ENCODE measurements around the gene JSRP1. TPM values are rescaled to one million over a fixed set of nuclear protein-coding genes. Genes with fewer than 3 reads are reported as not detected.
A peak's percentile ranks its signal among the peaks of the same experiment; 100 is the strongest.

The JSRP1 gene
- total and polyA plus RNA-seq, 2 donors, result 0.90 to 1.3 TPM

DNA sequence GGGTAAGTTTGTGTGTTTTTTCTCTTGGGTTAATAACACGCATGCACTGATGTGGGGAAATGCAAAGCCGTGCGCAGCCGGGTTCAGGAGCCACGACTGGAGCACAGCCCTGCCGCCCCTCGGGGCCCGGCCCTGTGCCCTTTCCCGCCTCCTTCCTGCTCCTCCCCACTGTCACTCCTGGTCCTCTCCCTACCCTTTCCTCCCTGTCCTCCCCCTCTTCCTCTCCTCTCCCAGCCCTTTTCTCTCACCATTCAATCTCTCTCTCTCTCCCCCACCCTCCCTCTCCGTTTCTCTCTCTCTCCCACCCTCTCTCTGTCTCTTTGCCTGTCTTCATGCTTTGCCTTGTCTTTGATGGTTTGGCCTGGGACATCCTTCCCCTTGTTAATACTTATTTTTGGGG is 47.2 kb downstream of the JSRP1 start:
- DNase-seq (ENCODE audit: low read depth in 6 of 9, low spot score in 9 of 9), result no peak
- Histone ChIP-seq H3K27ac (ENCODE audit: low read depth in 1 of 2, low read length in 1 of 2) (no peak overlapping the region), H3K4me3 (ENCODE audit: low read length in 2 of 2) (no peak overlapping the region), H3K27me3 (ENCODE audit: control insufficient read depth in 2 of 2, insufficient read depth in 1 of 2, low read length in 1 of 2) (no peaks in the 10 kb centered on the region), H3K4me1 (ENCODE audit: control insufficient read depth in 2 of 2, insufficient read depth in 2 of 2, low read length in 2 of 2) (peaks cover 0 to 7% of the 10 kb centered on the region in 2 donors), H3K36me3 (ENCODE audit: control insufficient read depth in 2 of 2, insufficient read depth in 2 of 2, low read length in 1 of 2) (peaks cover 72 to 80% of the 10 kb centered on the region in 2 donors), H3K9me3 (ENCODE audit: control insufficient read depth in 2 of 2, insufficient read depth in 1 of 2, low read length in 1 of 2) (no peaks in the 10 kb centered on the region)
- WGBS, result 96% methylated on average over 10 of the region's 10 CpGs

DNA sequence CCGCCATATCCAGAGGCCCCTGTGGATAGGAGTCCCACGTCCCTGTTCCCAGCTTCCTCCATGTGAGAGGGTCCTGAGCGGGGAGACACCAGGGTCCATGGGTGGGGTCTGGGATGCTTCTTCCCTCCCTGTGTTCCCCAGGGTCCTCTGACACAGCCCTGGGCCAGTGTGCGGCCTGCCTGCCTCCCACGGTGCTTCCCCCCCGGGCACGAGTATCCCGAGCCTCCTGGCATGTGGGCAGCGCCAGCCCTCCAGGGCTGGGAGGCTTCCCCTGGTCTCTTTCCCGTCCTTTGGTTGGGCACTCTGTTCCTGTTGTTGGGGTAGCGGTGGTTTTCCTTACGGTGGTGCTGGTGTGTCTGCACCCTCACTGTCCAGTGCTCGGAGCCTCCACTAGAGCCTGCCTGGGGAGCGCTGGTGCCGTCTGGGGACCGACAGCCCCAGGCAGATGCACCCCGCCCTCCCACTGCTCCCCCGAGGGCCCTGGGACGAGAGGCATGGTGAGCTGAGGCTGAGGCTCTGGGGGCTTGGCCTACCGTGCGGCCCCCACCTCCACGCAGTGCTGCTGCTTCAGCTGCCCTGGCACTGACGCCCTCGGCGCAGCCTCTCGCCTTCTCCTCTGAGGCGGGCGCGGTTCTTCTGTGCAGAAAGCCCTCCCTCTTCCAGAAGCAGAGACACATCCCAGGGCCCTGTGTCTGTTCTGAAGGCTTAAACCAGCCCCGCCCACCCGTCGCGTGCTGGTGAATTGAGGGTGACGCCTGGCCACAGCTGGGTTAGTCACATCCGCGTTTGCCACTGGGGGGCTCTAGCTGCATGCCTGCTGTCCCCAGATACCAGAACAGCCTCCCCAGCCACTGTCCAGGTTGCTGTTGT is 48.0 kb downstream of the JSRP1 start:
- peak in 1 of 9 donors; percentile 27 for DNase-seq (ENCODE audit: low read depth in 6 of 9, low spot score in 9 of 9)
- Histone ChIP-seq H3K27ac (ENCODE audit: low read depth in 1 of 2, low read length in 1 of 2) (no peak overlapping the region), H3K4me3 (ENCODE audit: low read length in 2 of 2) (no peak overlapping the region), H3K36me3 (ENCODE audit: control insufficient read depth in 2 of 2, insufficient read depth in 2 of 2, low read length in 1 of 2) (peaks cover 72 to 77% of the 10 kb centered on the region in 2 donors), H3K27me3 (ENCODE audit: control insufficient read depth in 2 of 2, insufficient read depth in 1 of 2, low read length in 1 of 2) (no peaks in the 10 kb centered on the region), H3K4me1 (ENCODE audit: control insufficient read depth in 2 of 2, insufficient read depth in 2 of 2, low read length in 2 of 2) (peaks cover 0 to under 1% of the 10 kb centered on the region in 2 donors), H3K9me3 (ENCODE audit: control insufficient read depth in 2 of 2, insufficient read depth in 1 of 2, low read length in 1 of 2) (no peaks in the 10 kb centered on the region)
- whole genome bisulfite sequencing, result 94% methylated on average over 36 of the region's 36 CpGs

GRCh38 chr19:2207008-2207407 is 49.2 kb downstream of the JSRP1 start:
- 94% methylated on average over 15 of the region's 15 CpGs for WGBS
- H3K4me3 ChIP-seq (ENCODE audit: low read length in 2 of 2), result no peak overlapping the region
- peaks cover 67 to 73% of the 10 kb centered on the region in 2 donors for H3K36me3 ChIP-seq (ENCODE audit: control insufficient read depth in 2 of 2, insufficient read depth in 2 of 2, low read length in 1 of 2)
- H3K27ac ChIP-seq (ENCODE audit: low read depth in 1 of 2, low read length in 1 of 2), result no peak overlapping the region
- H3K9me3 ChIP-seq (ENCODE audit: control insufficient read depth in 2 of 2, insufficient read depth in 1 of 2, low read length in 1 of 2), result no peaks in the 10 kb centered on the region
- DNase-seq (ENCODE audit: low read depth in 6 of 9, low spot score in 9 of 9), result no peak
- H3K27me3 ChIP-seq (ENCODE audit: control insufficient read depth in 2 of 2, insufficient read depth in 1 of 2, low read length in 1 of 2), result no peaks in the 10 kb centered on the region
- no peaks in the 10 kb centered on the region for H3K4me1 ChIP-seq (ENCODE audit: control insufficient read depth in 2 of 2, insufficient read depth in 2 of 2, low read length in 2 of 2)

- Histone ChIP-seq H3K27ac (ENCODE audit: low read depth in 1 of 2, low read length in 1 of 2) (no peak overlapping the region), H3K9me3 (ENCODE audit: control insufficient read depth in 2 of 2, insufficient read depth in 1 of 2, low read length in 1 of 2) (no peaks in the 10 kb centered on the region), H3K36me3 (ENCODE audit: control insufficient read depth in 2 of 2, insufficient read depth in 2 of 2, low read length in 1 of 2) (peaks cover 46 to 54% of the 10 kb centered on the region in 2 donors), H3K4me3 (ENCODE audit: low read length in 2 of 2) (no peak overlapping the region), H3K27me3 (ENCODE audit: control insufficient read depth in 2 of 2, insufficient read depth in 1 of 2, low read length in 1 of 2) (no peaks in the 10 kb centered on the region), H3K4me1 (ENCODE audit: control insufficient read depth in 2 of 2, insufficient read depth in 2 of 2, low read length in 2 of 2) (peaks cover 0 to 9% of the 10 kb centered on the region in 2 donors)
- no peak for DNase-seq (ENCODE audit: low read depth in 6 of 9, low spot score in 9 of 9)
- WGBS, result 98% methylated on average over 15 of the region's 15 CpGs
Observed at GRCh38 chr19:2202366-2202765, 53.9 kb downstream of the JSRP1 start.

Other genes with a start within 250 kb of the JSRP1 start
- gene BTBD2, start 240.7 kb downstream of the JSRP1 start, total RNA-seq, result 18.0 TPM
- gene BTBD2, start 240.7 kb downstream of the JSRP1 start, polyA plus RNA-seq, result 36.9 TPM
- 59.4 TPM for gene MKNK2, start 205.2 kb downstream of the JSRP1 start, total RNA-seq
- gene MKNK2, start 205.2 kb downstream of the JSRP1 start, polyA plus RNA-seq, result 97.9 TPM
- gene MOB3A, start 160.1 kb downstream of the JSRP1 start, total RNA-seq, result 20.0 TPM
- 29.7 TPM for gene MOB3A, start 160.1 kb downstream of the JSRP1 start, polyA plus RNA-seq
- 5.1 TPM for gene IZUMO4, start 159.5 kb downstream of the JSRP1 start, total RNA-seq
- gene IZUMO4, start 159.5 kb downstream of the JSRP1 start, polyA plus RNA-seq, result 37.8 TPM
- gene AP3D1, start 104.9 kb downstream of the JSRP1 start, total RNA-seq, result 32.5 TPM
- 80.1 TPM for gene AP3D1, start 104.9 kb downstream of the JSRP1 start, polyA plus RNA-seq
- gene DOT1L, start 92.5 kb downstream of the JSRP1 start, total RNA-seq, result 3.4 TPM
- gene DOT1L, start 92.5 kb downstream of the JSRP1 start, polyA plus RNA-seq, result 9.9 TPM
- gene PLEKHJ1, start 20.1 kb downstream of the JSRP1 start, total RNA-seq, result 62.0 TPM
- gene PLEKHJ1, start 20.1 kb downstream of the JSRP1 start, polyA plus RNA-seq, result 97.7 TPM
- gene SF3A2, start 19.6 kb downstream of the JSRP1 start, total RNA-seq, result 18.7 TPM
- gene SF3A2, start 19.6 kb downstream of the JSRP1 start, polyA plus RNA-seq, result 51.1 TPM
- gene AMH, start 7.1 kb downstream of the JSRP1 start, total RNA-seq, result 0.61 TPM
- 2.2 TPM for gene AMH, start 7.1 kb downstream of the JSRP1 start, polyA plus RNA-seq
- gene PEAK3, start 25.8 kb upstream of the JSRP1 start, total RNA-seq, result 0.05 TPM
- gene PEAK3, start 25.8 kb upstream of the JSRP1 start, polyA plus RNA-seq, result 0.34 TPM
- gene LINGO3, start 51.7 kb upstream of the JSRP1 start, total RNA-seq, result 0.05 TPM
- 0.16 TPM for gene LINGO3, start 51.7 kb upstream of the JSRP1 start, polyA plus RNA-seq
- gene LSM7, start 72.2 kb upstream of the JSRP1 start, total RNA-seq, result 175 TPM
- 243 TPM for gene LSM7, start 72.2 kb upstream of the JSRP1 start, polyA plus RNA-seq
- 17.3 TPM for gene SPPL2B, start 72.3 kb upstream of the JSRP1 start, total RNA-seq
- 125 TPM for gene SPPL2B, start 72.3 kb upstream of the JSRP1 start, polyA plus RNA-seq
- gene TMPRSS9, start 103.8 kb upstream of the JSRP1 start, total RNA-seq, result 0.09 TPM
- 0.18 TPM for gene TMPRSS9, start 103.8 kb upstream of the JSRP1 start, polyA plus RNA-seq
- gene TIMM13, start 171.2 kb upstream of the JSRP1 start, total RNA-seq, result 73.2 TPM
- 56.1 TPM for gene TIMM13, start 171.2 kb upstream of the JSRP1 start, polyA plus RNA-seq
- gene LMNB2, start 200.5 kb upstream of the JSRP1 start, total RNA-seq, result 45.8 TPM
- gene LMNB2, start 200.5 kb upstream of the JSRP1 start, polyA plus RNA-seq, result 13.8 TPM
- gene GADD45B, start 219.7 kb upstream of the JSRP1 start, total RNA-seq, result 75.9 TPM
- gene GADD45B, start 219.7 kb upstream of the JSRP1 start, polyA plus RNA-seq, result 161 TPM

Measured in thymus (tissue), 11 donors.